CD4-positive, alpha-beta T cell (primary cell): ENCODE results near the gene VLDLR. TPM values are rescaled to one million over a fixed set of nuclear protein-coding genes. Genes with fewer than 3 reads are reported as not detected.

Source experiments
- ATAC-seq: fragments of 200-7000 bp; cut with Tn5 transposase; one replicate; pipeline ENCODE4 v1.10.0; 2022; ENCODE audit warnings: mild to moderate bottlenecking; ENCODE audit not compliant: poor library complexity
- CTCF ChIA-PET: fragments of 350-600 bp; sonication (Branson Sonifier 250); formaldehyde crosslinking; loops from one replicate; lab custom pipeline; 2021; ENCODE audit warnings: antibody characterized with exemption, inconsistent platforms; lab: Charles Lee
- POLR2A ChIA-PET: fragments of 350-600 bp; sonication (Branson Sonifier 250); formaldehyde crosslinking; loops from one replicate; lab custom pipeline; 2021; ENCODE audit warnings: antibody characterized with exemption, inconsistent platforms; lab: Charles Lee
- DNase-seq, 14 experiments: peaks; one replicate each; pipeline ENCODE4 v3.0.0-alpha.2; 2013 to 2020; ENCODE audit warnings: mixed read lengths in 2 of 14
- H3K27ac ChIP-seq, 2 donors: one replicate each; pipeline versions ENCODE4 v1.5.1 to v1.7.0; 2013; ENCODE audit warnings: low read length in 2 of 2, low read depth in 1 of 2, mild to moderate bottlenecking in 1 of 2
- H3K27me3 ChIP-seq, 2 experiments: 1 replicate in 1 of 2; 2 replicates in 1 of 2; pipeline versions ENCODE4 v1.6.1 to v1.7.0; 2013; ENCODE audit warnings: low read length in 2 of 2, control low read depth in 1 of 2, mild to moderate bottlenecking in 1 of 2, moderate library complexity in 1 of 2; ENCODE audit not compliant: insufficient read depth in 2 of 2, control insufficient read depth in 1 of 2
- H3K36me3 ChIP-seq: one replicate; pipeline ENCODE4 v1.6.1; 2013; ENCODE audit warnings: low read length, control low read depth; ENCODE audit not compliant: insufficient read depth
- H3K4me1 ChIP-seq: one replicate; pipeline ENCODE4 v1.6.1; 2013; ENCODE audit warnings: low read length, control low read depth; ENCODE audit not compliant: insufficient read depth
- H3K4me3 ChIP-seq: one replicate; pipeline ENCODE4 v1.5.1; 2013; ENCODE audit warnings: mild to moderate bottlenecking, low read length, moderate library complexity
- H3K9me3 ChIP-seq, 2 experiments: 1 replicate in 1 of 2; 2 replicates in 1 of 2; pipeline versions ENCODE4 v1.6.1 to v1.7.0; 2013; ENCODE audit warnings: low read length in 2 of 2, mild to moderate bottlenecking in 2 of 2, control low read depth in 1 of 2, moderate library complexity in 1 of 2; ENCODE audit not compliant: control insufficient read depth in 1 of 2, insufficient read depth in 1 of 2
- H3K27ac Mint-ChIP-seq: one replicate; pipeline ENCODE4 v1.8.0; 2020; ENCODE audit warnings: mixed read lengths
- H3K27me3 Mint-ChIP-seq: one replicate; pipeline ENCODE4 v1.8.0; 2021; ENCODE audit warnings: mixed read lengths
- H3K36me3 Mint-ChIP-seq: one replicate; pipeline ENCODE4 v1.8.0; 2021; ENCODE audit warnings: low read depth, mixed read lengths
- H3K4me1 Mint-ChIP-seq: one replicate; pipeline ENCODE4 v1.8.0; 2021; ENCODE audit warnings: low read depth, mixed read lengths
- H3K4me3 Mint-ChIP-seq: one replicate; pipeline ENCODE4 v1.8.0; 2020; ENCODE audit warnings: mild to moderate bottlenecking, mixed read lengths
- H3K9me3 Mint-ChIP-seq: one replicate; pipeline ENCODE4 v1.8.0; 2020; ENCODE audit warnings: mixed read lengths
- CTCF ChIP-seq: fragments of 200-600 bp; IDR thresholded peaks from one replicate; pipeline ENCODE4 v1.8.0; 2022; ENCODE audit warnings: antibody characterized with exemption, mild to moderate bottlenecking
- intact Hi-C, 2 experiments: fragments of 100-400 bp; cut with DNase I in 1 of 2; cut with micrococcal nuclease in 1 of 2; formaldehyde crosslinking; loops; one replicate each; pipeline versions ENCODE4 v1.15.1 to v1.9.0; 2023 to 2025; cut with DNase I, micrococcal nuclease
- total RNA-seq, 174 experiments: library from RNA in 2 of 174; stranded (reverse) in 2 of 174; gene quantifications; one replicate each; pipeline ENCODE4 v1.2.3 and lab custom pipeline; 2021 to 2026

Gene VLDLR
- total RNA-seq, 2 experiments from 2014 or later = 0.08 TPM; not detected in 1

DNA sequence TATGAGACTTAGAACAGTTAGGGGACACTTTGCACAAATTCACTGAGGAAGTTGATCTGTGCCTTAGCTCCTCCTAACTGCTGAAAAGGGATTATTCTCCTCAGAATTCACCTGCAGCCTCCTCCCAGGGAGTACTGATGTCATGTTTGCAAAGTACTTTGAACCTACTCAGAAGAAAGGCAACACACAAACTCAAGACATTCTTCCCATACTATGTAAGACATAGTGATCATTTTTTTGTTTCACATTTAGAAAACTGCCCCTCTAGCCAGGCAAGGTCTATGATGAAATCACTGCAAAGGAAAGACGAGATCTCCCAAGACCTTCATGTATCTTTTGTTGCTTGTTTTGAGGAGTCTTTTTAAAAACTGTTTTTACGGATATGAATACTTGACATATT lies 10.6 kb upstream of the VLDLR start:
- peaks cover 34% of the 10 kb centered on the region for H3K27me3 Mint-ChIP-seq
- H3K4me1 Mint-ChIP-seq = no peaks in the 10 kb centered on the region
- TF ChIP-seq CTCF = no peak
- no peaks in the 10 kb centered on the region for H3K9me3 Mint-ChIP-seq
- Histone ChIP-seq H3K27me3 (no peaks in the 10 kb centered on the region), H3K4me3 (no peak overlapping the region), H3K9me3 (no peaks in the 10 kb centered on the region), H3K4me1 (no peaks in the 10 kb centered on the region), H3K27ac (no peak overlapping the region), H3K36me3 (no peaks in the 10 kb centered on the region)
- intact Hi-C loops = no loop called here
- DNase-seq (no peak), ATAC-seq (no peak)
- no peaks in the 10 kb centered on the region for H3K36me3 Mint-ChIP-seq
- ChIA-PET CTCF (no interaction called here), POLR2A (no interaction called here)
- H3K27ac Mint-ChIP-seq = no peak overlapping the region
- H3K4me3 Mint-ChIP-seq = no peak overlapping the region

DNA sequence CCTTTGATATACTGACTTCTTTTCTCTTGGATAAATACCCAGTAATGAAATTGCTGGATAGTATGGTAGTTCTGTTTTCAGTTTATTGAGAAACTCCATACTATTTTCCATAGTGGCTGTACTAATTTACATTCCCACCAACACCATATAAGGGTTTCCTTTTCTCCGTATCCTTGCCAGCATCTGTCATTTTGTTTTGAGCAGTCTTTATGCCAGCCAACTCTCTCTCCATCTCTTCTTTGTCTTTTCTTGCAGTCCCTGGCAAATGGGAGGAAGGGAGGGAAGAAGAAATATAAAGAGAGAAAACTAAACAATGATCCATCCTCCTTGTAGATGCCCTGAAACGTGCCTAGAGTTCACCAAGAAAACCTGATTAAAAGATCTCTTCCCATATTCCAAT lies 9.6 kb upstream of the VLDLR start:
- H3K4me1 ChIP-seq = no peaks in the 10 kb centered on the region
- H3K27me3 ChIP-seq = no peaks in the 10 kb centered on the region
- Mint-ChIP-seq H3K4me1 (no peaks in the 10 kb centered on the region), H3K9me3 (no peaks in the 10 kb centered on the region), H3K27ac (no peak overlapping the region), H3K4me3 (no peak overlapping the region), H3K27me3 (peaks cover 34% of the 10 kb centered on the region), H3K36me3 (no peaks in the 10 kb centered on the region)
- no peak for ATAC-seq
- no peaks in the 10 kb centered on the region for H3K9me3 ChIP-seq
- no peak overlapping the region for H3K27ac ChIP-seq
- ChIA-PET CTCF (no interaction called here), POLR2A (no interaction called here)
- no peak overlapping the region for H3K4me3 ChIP-seq
- intact Hi-C loops = no loop called here
- no peaks in the 10 kb centered on the region for H3K36me3 ChIP-seq
- DNase-seq = no peak
- no peak for TF ChIP-seq CTCF

- no peak for ATAC-seq
- Mint-ChIP-seq H3K27ac (no peak overlapping the region), H3K4me1 (no peaks in the 10 kb centered on the region), H3K9me3 (no peaks in the 10 kb centered on the region), H3K27me3 (peaks cover 36% of the 10 kb centered on the region), H3K4me3 (no peak overlapping the region), H3K36me3 (no peaks in the 10 kb centered on the region)
- CTCF ChIA-PET = no interaction called here
- no peak for DNase-seq
- no peak overlapping the region for H3K27ac ChIP-seq
- POLR2A ChIA-PET = no interaction called here
- TF ChIP-seq CTCF = no peak
- H3K27me3 ChIP-seq = no peaks in the 10 kb centered on the region
- H3K4me3 ChIP-seq = no peak overlapping the region
- no peaks in the 10 kb centered on the region for H3K36me3 ChIP-seq
- no peaks in the 10 kb centered on the region for H3K9me3 ChIP-seq
- intact Hi-C loops = no loop called here
- H3K4me1 ChIP-seq = no peaks in the 10 kb centered on the region
These were observed 7.8 kb upstream of the VLDLR start for GRCh38 chr9:2613730-2614271.
